CD8-positive, alpha-beta memory T cell (primary cell): ENCODE results near the gene TMEM51. TPM values are rescaled to one million over a fixed set of nuclear protein-coding genes. Genes with fewer than 3 reads are reported as not detected.

Source experiments
- CTCF ChIA-PET: fragments of 350-600 bp; sonication (Branson Sonifier 250); formaldehyde crosslinking; loops from one replicate; lab custom pipeline; 2021; ENCODE audit warnings: antibody characterized with exemption; lab: Charles Lee
- POLR2A ChIA-PET: fragments of 350-600 bp; sonication (Branson Sonifier 250); formaldehyde crosslinking; loops from one replicate; lab custom pipeline; 2021; ENCODE audit warnings: antibody characterized with exemption; lab: Charles Lee
- DNase-seq, 5 donors: peaks; one replicate each; pipeline versions ENCODE4 v3.0.0 to v3.0.0-alpha.2; 2020 to 2022; ENCODE audit warnings: mixed read lengths in 1 of 5
- H3K27ac ChIP-seq: one replicate; pipeline ENCODE4 v1.7.0; 2013; ENCODE audit warnings: low read depth, mild to moderate bottlenecking, low read length, moderate library complexity
- H3K27me3 ChIP-seq: 2 replicates; pipeline ENCODE4 v1.7.0; 2013; ENCODE audit warnings: low read length, mild to moderate bottlenecking; ENCODE audit not compliant: insufficient read depth, poor library complexity, severe bottlenecking
- H3K36me3 ChIP-seq: 2 replicates; pipeline ENCODE4 v1.7.0; 2013; ENCODE audit warnings: mild to moderate bottlenecking, low read length, moderate library complexity; ENCODE audit not compliant: insufficient read depth
- H3K4me1 ChIP-seq: 2 replicates; pipeline ENCODE4 v1.7.0; 2013; ENCODE audit warnings: mild to moderate bottlenecking, low read length, moderate library complexity; ENCODE audit not compliant: insufficient read depth
- H3K4me3 ChIP-seq: 2 replicates; pipeline ENCODE4 v1.7.0; 2013; ENCODE audit warnings: mild to moderate bottlenecking, low read length
- H3K9me3 ChIP-seq: 2 replicates; pipeline ENCODE4 v1.7.0; 2013; ENCODE audit warnings: mild to moderate bottlenecking, low read length
- H3K27ac Mint-ChIP-seq, 8 donors: one replicate each; pipeline ENCODE4 v1.8.0; 2020 to 2021; ENCODE audit warnings: mixed read lengths in 8 of 8, mild to moderate bottlenecking in 6 of 8, inconsistent platforms in 3 of 8, moderate library complexity in 3 of 8
- H3K27me3 Mint-ChIP-seq, 2 donors: one replicate each; pipeline ENCODE4 v1.8.0; 2020 to 2021; ENCODE audit warnings: mixed read lengths in 2 of 2, mild to moderate bottlenecking in 1 of 2, moderate library complexity in 1 of 2
- H3K36me3 Mint-ChIP-seq, 3 donors: one replicate each; pipeline ENCODE4 v1.8.0; 2020 to 2021; ENCODE audit warnings: mixed read lengths in 3 of 3, inconsistent platforms in 1 of 3, mild to moderate bottlenecking in 1 of 3
- H3K4me1 Mint-ChIP-seq, 3 donors: one replicate each; pipeline ENCODE4 v1.8.0; 2020 to 2021; ENCODE audit warnings: mixed read lengths in 3 of 3, inconsistent platforms in 1 of 3, mild to moderate bottlenecking in 1 of 3
- H3K4me3 Mint-ChIP-seq, 7 donors: one replicate each; pipeline ENCODE4 v1.8.0; 2020 to 2021; ENCODE audit warnings: mixed read lengths in 7 of 7, mild to moderate bottlenecking in 6 of 7, moderate library complexity in 4 of 7, inconsistent platforms in 2 of 7
- H3K9me3 Mint-ChIP-seq, 5 donors: one replicate each; pipeline ENCODE4 v1.8.0; 2020 to 2022; ENCODE audit warnings: mixed read lengths in 5 of 5, mild to moderate bottlenecking in 3 of 5, moderate library complexity in 2 of 5, inconsistent platforms in 1 of 5
- polyA plus RNA-seq: library from polyadenylated mRNA; unstranded; fragments of 300-500 nt; fragmentation: Illumina TruSeq; gene quantifications from one replicate; pipeline ENCODE4 v1.2.3, GENCODE V29; 2021
- total RNA-seq, 2 experiments: library from RNA; stranded (reverse); gene quantifications; one replicate each; pipeline ENCODE4 v1.2.3, GENCODE V29; 2021

TMEM51 gene
- total and polyA plus RNA-seq, 3 experiments from 2014 or later, result 0.11 to 0.24 TPM; not detected in 1

- no peak overlapping the region for H3K4me3 Mint-ChIP-seq
- Histone ChIP-seq H3K27me3 (no peaks in the 10 kb centered on the region), H3K4me3 (no peak overlapping the region), H3K4me1 (no peaks in the 10 kb centered on the region), H3K36me3 (no peaks in the 10 kb centered on the region), H3K27ac (no peak overlapping the region), H3K9me3 (no peaks in the 10 kb centered on the region)
- DNase-seq, result no peak
- no peaks in the 10 kb centered on the region for H3K4me1 Mint-ChIP-seq
- no peaks in the 10 kb centered on the region for H3K9me3 Mint-ChIP-seq
- no peaks in the 10 kb centered on the region for H3K36me3 Mint-ChIP-seq
- H3K27ac Mint-ChIP-seq, result no peak overlapping the region
- POLR2A ChIA-PET, result no interaction called here
- CTCF ChIA-PET, result interaction anchor here (0.6 kb wide), 1 partner anchor 595 kb away, joined by 3 read pairs; no protein-coding TSS in a partner anchor
- peaks cover 36 to 61% of the 10 kb centered on the region in 2 donors for H3K27me3 Mint-ChIP-seq
Measured at GRCh38 chr1:15181564-15181963, 28.0 kb downstream of the TMEM51 start.

GRCh38 chr1:15184436-15185241 lies 31.1 kb downstream of the TMEM51 start:
- Mint-ChIP-seq H3K27ac (peak overlapping the region in 1 of 8 donors; percentile 32), H3K4me1 (no peaks in the 10 kb centered on the region), H3K4me3 (no peak overlapping the region), H3K9me3 (no peaks in the 10 kb centered on the region), H3K36me3 (no peaks in the 10 kb centered on the region), H3K27me3 (peaks cover 17 to 46% of the 10 kb centered on the region in 2 donors)
- H3K4me1 ChIP-seq, result no peaks in the 10 kb centered on the region
- ChIA-PET POLR2A (no interaction called here), CTCF (no interaction called here)
- no peaks in the 10 kb centered on the region for H3K9me3 ChIP-seq
- H3K4me3 ChIP-seq, result no peak overlapping the region
- peaks cover 4% of the 10 kb centered on the region for H3K27me3 ChIP-seq
- H3K27ac ChIP-seq, result no peak overlapping the region
- no peak for DNase-seq
- H3K36me3 ChIP-seq, result no peaks in the 10 kb centered on the region

GRCh38 chr1:15185617-15186016 lies 32.1 kb downstream of the TMEM51 start:
- no peaks in the 10 kb centered on the region for H3K4me1 ChIP-seq
- H3K36me3 ChIP-seq, result no peaks in the 10 kb centered on the region
- ChIA-PET CTCF (no interaction called here), POLR2A (no interaction called here)
- no peaks in the 10 kb centered on the region for H3K9me3 ChIP-seq
- no peak overlapping the region for H3K27ac ChIP-seq
- H3K27me3 ChIP-seq, result peaks cover 4% of the 10 kb centered on the region
- no peaks in the 10 kb centered on the region for H3K9me3 Mint-ChIP-seq
- no peaks in the 10 kb centered on the region for H3K4me1 Mint-ChIP-seq
- H3K4me3 Mint-ChIP-seq, result no peak overlapping the region
- H3K4me3 ChIP-seq, result no peak overlapping the region
- no peak for DNase-seq
- peak overlapping the region in 1 of 8 donors; percentile 48 for H3K27ac Mint-ChIP-seq
- H3K27me3 Mint-ChIP-seq, result peaks cover 13 to 46% of the 10 kb centered on the region in 2 donors
- H3K36me3 Mint-ChIP-seq, result no peaks in the 10 kb centered on the region

- peaks cover 10 to 46% of the 10 kb centered on the region in 2 donors for H3K27me3 Mint-ChIP-seq
- Histone ChIP-seq H3K36me3 (no peaks in the 10 kb centered on the region), H3K4me1 (no peaks in the 10 kb centered on the region), H3K27me3 (peaks cover 4% of the 10 kb centered on the region), H3K9me3 (no peaks in the 10 kb centered on the region), H3K27ac (no peak overlapping the region), H3K4me3 (no peak overlapping the region)
- no peaks in the 10 kb centered on the region for H3K4me1 Mint-ChIP-seq
- no peaks in the 10 kb centered on the region for H3K9me3 Mint-ChIP-seq
- no peak for DNase-seq
- H3K4me3 Mint-ChIP-seq, result no peak overlapping the region
- H3K36me3 Mint-ChIP-seq, result no peaks in the 10 kb centered on the region
- H3K27ac Mint-ChIP-seq, result no peak overlapping the region
- ChIA-PET POLR2A (no interaction called here), CTCF (no interaction called here)
Measured at GRCh38 chr1:15186073-15186845, 32.7 kb downstream of the TMEM51 start.

- CTCF ChIA-PET, result no interaction called here
- Mint-ChIP-seq H3K27me3 (peaks cover 10 to 46% of the 10 kb centered on the region in 2 donors), H3K36me3 (no peaks in the 10 kb centered on the region), H3K27ac (no peak overlapping the region), H3K4me3 (no peak overlapping the region), H3K4me1 (no peaks in the 10 kb centered on the region), H3K9me3 (no peaks in the 10 kb centered on the region)
- no peaks in the 10 kb centered on the region for H3K4me1 ChIP-seq
- DNase-seq, result no peak
- no peak overlapping the region for H3K27ac ChIP-seq
- H3K27me3 ChIP-seq, result peaks cover 4% of the 10 kb centered on the region
- no peak overlapping the region for H3K4me3 ChIP-seq
- H3K9me3 ChIP-seq, result no peaks in the 10 kb centered on the region
- POLR2A ChIA-PET, result no interaction called here
- H3K36me3 ChIP-seq, result no peaks in the 10 kb centered on the region
Measured at GRCh38 chr1:15186846-15187151, 33.3 kb downstream of the TMEM51 start.

- CTCF ChIA-PET, result no interaction called here
- no peaks in the 10 kb centered on the region for H3K4me1 Mint-ChIP-seq
Measured at GRCh38 chr1:15187175-15188129, 33.9 kb downstream of the TMEM51 start.

GRCh38 chr1:15188130-15188524 lies 34.6 kb downstream of the TMEM51 start:
- ChIA-PET POLR2A (no interaction called here), CTCF (no interaction called here)
- DNase-seq, result no peak
- Histone ChIP-seq H3K27me3 (peaks cover 4% of the 10 kb centered on the region), H3K9me3 (no peaks in the 10 kb centered on the region), H3K27ac (no peak overlapping the region), H3K36me3 (no peaks in the 10 kb centered on the region), H3K4me1 (no peaks in the 10 kb centered on the region), H3K4me3 (no peak overlapping the region)
- Mint-ChIP-seq H3K9me3 (no peaks in the 10 kb centered on the region), H3K4me1 (no peaks in the 10 kb centered on the region), H3K36me3 (no peaks in the 10 kb centered on the region), H3K27ac (no peak overlapping the region), H3K4me3 (no peak overlapping the region), H3K27me3 (peaks cover 10 to 41% of the 10 kb centered on the region in 2 donors)

More at GRCh38 chr1:15187175-15188129, 33.9 kb downstream of the TMEM51 start:
- no peaks in the 10 kb centered on the region for H3K9me3 Mint-ChIP-seq
- H3K4me3 ChIP-seq, result no peak overlapping the region
- DNase-seq, result no peak
- no peaks in the 10 kb centered on the region for H3K36me3 Mint-ChIP-seq
- no peak overlapping the region for H3K4me3 Mint-ChIP-seq
- H3K36me3 ChIP-seq, result no peaks in the 10 kb centered on the region
- POLR2A ChIA-PET, result no interaction called here
- no peaks in the 10 kb centered on the region for H3K4me1 ChIP-seq
- H3K27ac ChIP-seq, result no peak overlapping the region
- H3K27me3 Mint-ChIP-seq, result peaks cover 10 to 42% of the 10 kb centered on the region in 2 donors
- peaks cover 4% of the 10 kb centered on the region for H3K27me3 ChIP-seq
- no peaks in the 10 kb centered on the region for H3K9me3 ChIP-seq
- H3K27ac Mint-ChIP-seq, result peak overlapping the region in 2 of 8 donors; percentile 29 to 31
